Measurements from ENCODE around the gene JMJD1C.

- TF ChIP-seq CTCF (IDR thresholded peaks at IDR 0.05; ENCODE audit: low read depth, low read length) (no peak), EZH2phosphoT487 (IDR thresholded peaks at IDR 0.05; ENCODE audit: low read depth) (no peak)
These were observed 157.1 kb downstream of the JMJD1C start for GRCh38 chr10:63308628-63309027.
